GM19025 (cell line): ENCODE data around the gene ELFN1.

Experiments used
- ATAC-seq: cut with Tn5 transposase; IDR thresholded peaks from one replicate; pipeline ENCODE4 v1.9.1; 2021; ENCODE audit warnings: mild to moderate bottlenecking, low read depth, moderate library complexity; ENCODE audit not compliant: unreplicated experiment

ELFN1 gene

GRCh38 chr7:1720326-1720725 is 50.2 kb downstream of the ELFN1 start:
- no peak for ATAC-seq

- no peak for ATAC-seq
These were observed 51.1 kb downstream of the ELFN1 start for GRCh38 chr7:1721047-1721690.

DNA sequence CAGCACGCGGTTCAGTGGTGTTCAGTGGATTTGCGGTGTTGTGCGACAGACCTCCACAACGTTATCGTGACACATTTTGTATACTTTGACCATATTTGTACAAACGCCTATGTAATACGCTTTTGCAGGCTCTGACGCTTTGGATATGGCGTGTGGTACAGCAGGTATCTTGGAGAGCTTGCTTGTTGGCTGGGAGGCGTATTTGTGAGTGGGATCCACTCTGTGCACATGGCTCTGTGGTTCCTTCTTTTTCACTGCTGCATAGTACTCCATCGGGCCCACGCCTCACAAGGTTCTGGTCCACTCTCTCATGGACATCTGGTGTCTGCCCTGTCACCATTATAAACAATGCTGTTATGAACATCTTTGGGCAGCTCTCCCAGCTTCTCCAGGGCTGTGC is 53.2 kb downstream of the ELFN1 start:
- ATAC-seq = no peak

DNA sequence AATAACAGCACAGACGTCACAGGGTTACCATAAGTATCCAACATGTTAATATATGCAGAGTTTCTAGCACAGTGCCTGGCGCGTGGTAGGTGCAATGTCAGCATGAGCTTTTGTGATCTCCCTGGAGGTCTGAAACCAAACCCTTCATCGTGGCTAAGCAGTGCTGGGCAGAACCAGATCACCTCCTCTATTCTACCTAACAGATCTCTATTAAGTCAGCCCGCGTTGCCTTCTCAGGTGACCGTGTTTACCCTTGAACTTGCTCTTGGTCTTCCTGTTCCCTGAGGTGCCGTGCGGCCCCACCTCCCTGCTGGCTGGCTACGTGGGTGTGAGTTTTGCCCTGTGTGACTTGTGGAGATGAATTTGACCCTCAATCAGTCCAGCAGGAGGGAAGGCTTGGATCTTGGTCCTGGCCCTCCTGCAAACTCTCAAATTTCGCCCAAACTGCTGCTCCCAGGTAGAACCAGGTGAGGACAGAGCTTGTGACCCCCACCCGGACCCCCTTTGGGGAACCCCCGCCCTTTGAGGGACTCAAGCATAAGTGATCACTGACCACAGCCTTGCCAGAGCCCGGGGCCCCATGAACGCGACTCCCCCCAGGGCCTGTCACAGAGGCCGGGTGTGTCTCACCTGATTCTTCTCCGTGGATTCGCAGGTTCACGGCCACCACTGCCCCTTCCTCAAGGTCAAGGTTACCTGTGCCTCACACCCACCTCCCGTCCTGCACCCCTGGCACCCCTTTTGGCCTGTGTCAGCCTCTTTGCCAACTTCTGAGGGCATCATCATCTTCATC is 54.2 kb downstream of the ELFN1 start:
- ATAC-seq = no peak

DNA sequence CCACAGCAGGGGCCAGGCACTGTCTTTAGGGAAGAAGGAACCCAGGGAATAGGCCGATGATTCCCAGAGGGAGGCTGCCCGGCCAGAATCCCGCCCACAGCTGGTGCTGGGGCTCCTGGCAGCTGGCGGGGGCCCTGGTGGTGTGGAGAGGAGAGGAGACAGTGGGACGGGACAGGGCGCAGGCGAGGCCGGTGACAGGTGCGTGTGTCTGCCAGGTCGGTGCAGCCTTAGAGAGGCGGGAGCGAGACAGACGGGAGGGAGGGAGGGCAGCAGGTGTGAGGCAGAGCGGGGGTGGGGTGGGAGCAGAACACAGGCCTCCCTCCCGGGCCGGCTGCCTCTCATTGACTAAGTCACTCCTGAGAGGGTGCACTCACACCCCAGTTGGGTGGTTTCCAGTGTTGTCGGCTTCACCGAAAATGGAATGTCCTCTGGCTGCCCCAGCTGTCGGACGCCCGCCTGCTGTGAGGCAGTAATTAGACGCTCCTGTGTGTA is 55.2 kb downstream of the ELFN1 start:
- ATAC-seq = no peak

DNA sequence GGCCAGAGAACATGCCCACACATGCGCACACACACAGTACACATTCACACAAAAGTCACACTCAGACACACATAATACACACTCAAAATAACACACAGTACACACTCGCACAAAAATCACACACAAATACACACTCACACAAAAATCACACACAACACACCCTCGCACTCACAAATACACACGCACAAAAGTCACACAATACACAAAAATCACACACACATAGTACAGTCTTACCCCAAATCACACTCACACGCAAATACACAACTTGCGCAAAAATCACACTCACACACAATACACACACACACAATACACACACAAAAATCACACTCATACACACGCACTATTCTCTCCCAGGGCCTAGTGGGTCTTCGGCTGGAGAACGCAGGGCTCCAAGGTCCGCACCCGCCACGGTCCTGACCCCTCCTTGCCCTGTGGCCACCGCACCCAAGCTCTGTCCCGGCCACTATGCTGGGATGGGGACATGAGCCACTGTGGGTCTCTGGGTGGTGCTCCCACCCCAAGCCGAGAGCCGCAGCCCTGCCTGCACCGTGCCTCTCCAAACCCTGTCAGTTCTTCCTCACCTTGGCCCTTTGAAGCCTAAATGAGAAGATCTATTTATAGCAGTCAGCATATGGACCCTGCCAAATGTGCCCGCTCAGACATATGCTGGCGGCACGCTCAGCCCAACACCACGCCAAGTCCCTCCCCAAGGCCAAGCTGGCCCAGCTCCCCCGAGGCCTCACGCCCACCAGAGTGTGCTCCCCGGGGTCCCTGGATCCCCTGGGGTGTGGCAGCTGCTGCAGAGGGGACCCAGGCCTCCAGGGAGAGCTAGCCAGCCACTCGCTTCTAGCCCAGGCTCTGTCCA is 55.9 kb downstream of the ELFN1 start:
- ATAC-seq = no peak

DNA sequence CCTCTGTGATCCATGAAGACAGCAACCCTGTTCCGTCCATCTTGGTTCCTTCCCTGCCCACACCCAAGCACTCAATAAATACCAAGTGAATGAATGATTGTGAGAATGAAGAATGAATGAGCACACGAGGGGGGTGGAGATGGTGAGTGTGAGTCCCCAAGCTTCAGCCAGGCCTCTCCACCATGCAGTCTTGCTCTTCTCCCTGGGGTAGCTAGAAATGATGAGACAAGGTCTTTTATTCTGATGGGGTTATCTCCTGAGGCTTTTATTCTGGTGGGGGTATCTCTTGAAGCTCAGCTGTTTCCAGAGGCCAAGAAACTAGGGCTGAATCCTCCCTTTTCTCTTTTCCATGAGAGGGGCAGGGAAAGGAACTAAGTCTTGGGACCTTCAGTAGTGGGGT is 57.0 kb downstream of the ELFN1 start:
- no peak for ATAC-seq

- no peak for ATAC-seq
These were observed 57.9 kb downstream of the ELFN1 start for GRCh38 chr7:1727812-1728570.

GRCh38 chr7:1729183-1729582 is 59.1 kb downstream of the ELFN1 start:
- no peak for ATAC-seq

GRCh38 chr7:1729773-1730172 is 59.7 kb downstream of the ELFN1 start:
- no peak for ATAC-seq

GRCh38 chr7:1732072-1732471 is 62.0 kb downstream of the ELFN1 start:
- ATAC-seq = no peak

GRCh38 chr7:1732645-1733044 is 62.6 kb downstream of the ELFN1 start:
- no peak for ATAC-seq

DNA sequence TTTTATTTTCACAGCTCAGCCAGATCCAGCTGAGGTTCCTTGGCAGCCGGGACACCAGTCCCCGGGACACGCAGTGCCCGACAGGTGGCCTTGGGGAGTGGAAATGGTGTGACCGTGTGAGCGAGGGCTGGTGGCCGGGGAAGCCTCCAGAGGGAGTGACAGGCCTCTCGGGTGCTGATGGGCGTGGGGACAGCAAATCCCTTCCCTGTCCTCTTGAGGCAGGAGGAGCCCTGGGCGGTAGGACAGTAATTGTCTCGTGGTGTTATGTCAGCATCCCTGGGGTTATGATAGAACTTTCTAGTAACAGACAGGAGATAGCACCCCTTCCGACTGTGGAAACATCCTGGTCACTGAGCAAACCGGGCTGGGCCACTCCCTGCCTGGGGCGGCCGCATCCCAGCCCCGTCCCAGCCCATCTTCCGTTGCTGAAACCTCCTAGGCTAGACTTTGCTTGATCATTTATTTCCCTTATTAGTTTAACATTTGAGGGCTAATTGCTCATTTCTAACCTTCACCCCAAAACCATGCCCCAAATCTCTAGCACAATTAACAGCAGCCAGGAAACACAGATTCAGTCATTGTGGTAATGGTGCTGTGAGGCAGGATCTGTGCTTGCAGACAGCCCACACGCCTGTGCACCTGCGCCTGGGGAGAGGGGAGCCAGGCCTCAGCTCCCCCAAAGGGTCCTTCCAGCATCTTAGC is 63.3 kb downstream of the ELFN1 start:
- no peak for ATAC-seq

DNA sequence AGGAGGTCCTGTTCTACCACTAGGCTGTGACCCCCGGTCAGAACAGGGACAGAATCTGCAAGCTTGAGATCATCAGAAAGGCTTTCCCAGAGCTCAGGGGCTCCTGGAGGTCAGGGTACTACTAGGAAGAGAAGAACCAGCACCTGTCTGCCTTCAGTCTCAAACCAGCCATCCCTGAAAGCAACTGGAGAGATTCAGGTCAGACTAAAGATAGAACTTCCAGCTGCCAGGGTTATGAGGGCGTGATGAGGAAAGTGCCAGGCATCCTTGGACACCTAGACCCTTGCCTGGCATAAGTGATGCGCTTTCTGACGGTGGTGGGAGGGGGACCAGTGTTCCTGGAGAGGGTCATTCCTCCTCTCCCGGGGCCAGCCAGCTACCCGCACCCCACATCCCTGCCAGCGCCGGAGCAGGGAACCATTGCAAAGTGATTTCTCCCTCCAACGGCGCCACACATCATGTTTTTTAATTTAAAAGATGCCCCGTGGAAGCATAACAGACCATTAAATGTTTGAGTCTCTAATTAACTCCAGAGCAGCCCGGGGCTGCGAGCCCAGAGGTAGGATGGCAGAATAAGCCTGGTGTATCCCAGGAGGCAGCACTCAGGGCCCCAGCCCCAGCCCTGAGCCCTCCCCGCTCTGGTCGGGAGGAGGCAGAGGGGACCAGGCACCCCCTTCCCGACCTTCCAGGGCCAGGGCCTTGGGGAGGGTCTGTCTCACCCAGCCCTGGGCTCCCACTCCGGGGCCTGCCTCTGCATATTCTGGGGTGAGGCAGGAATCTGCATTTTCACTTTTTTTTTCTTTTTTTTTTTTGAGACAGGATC is 64.0 kb downstream of the ELFN1 start:
- ATAC-seq = no peak

GRCh38 chr7:1735262-1735661 is 65.2 kb downstream of the ELFN1 start:
- no peak for ATAC-seq

DNA sequence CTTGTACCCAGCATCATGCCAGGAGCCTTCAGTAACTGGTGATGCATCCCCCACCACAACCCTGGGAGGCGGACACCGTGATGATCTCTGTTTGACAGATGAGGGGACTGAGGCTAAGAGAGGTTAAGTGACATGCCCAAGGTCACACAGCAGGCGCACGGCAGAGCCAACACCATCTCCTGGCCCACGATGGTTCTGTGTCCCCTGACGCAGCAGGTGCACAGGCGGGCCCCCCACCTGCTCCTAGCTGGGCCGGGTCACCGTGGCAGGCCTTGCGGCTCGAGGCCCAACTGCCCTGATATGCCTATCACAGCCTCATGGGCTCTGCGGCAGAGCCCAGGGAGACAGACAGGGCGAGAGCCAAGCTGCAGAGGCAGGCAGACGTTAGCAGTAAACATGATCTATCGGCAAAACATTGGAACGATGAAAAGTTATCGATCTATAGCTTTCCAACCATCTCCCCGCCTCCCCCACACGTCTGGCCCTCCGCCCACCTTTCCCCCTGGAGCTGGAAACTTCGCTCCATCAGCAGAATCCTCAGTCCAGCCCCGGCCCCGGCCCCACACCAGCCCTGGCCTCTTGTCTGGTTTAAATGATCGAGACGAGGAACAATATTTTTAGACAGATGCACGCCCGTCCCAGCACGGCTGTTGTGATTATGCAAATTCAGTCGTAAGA is 65.9 kb downstream of the ELFN1 start:
- no peak for ATAC-seq

GRCh38 chr7:1736484-1736817 is 66.4 kb downstream of the ELFN1 start:
- ATAC-seq = no peak

GRCh38 chr7:1736830-1737229 is 66.8 kb downstream of the ELFN1 start:
- ATAC-seq = no peak

DNA sequence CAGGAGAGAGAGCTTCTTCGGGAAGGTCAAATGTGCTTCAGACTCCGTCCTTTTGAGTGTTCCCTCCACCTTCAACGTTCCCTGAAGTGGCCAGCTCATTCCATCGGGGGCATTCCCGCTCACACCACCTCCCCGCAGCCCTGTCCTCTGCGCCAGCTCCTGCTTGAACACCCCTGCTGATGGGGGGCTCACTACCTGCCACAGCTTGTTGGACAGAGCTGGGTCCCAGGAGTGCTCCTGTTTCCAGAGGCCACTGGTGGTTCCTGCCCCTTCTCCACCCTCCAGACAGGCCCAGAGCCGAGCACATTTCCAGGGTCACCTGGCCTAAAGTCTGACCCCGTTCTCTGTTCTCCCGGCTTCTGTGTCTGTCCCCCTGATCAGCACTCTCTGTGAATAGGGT is 67.4 kb downstream of the ELFN1 start:
- ATAC-seq = no peak
